ENCODE results near the gene IL7R.

IL7R gene

DNA sequence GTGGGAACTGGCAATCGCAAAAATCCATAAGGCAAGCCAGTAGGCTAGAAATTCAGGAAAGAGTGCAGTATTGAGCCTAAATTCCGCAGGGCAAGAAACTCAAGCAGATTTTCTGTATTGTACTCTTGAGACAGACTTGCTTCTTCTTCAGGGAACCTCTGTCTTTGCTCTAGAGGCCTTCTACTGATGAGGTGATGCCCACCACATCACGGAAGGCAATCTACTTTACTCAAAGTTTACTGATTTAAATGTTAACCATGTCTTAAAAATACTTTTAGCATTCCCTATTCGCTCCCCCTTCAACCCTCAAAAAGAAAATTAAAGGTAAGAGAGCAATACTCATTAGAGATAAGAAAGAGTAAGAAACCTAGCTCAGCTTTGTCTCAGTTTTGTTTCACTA, 11.3 kb downstream of the IL7R start:
- TF ChIP-seq CREB1 (IDR thresholded peaks at IDR 0.05; ENCODE audit: low read depth): no peak
- TF ChIP-seq CEBPB (IDR thresholded peaks at IDR 0.05): no peak
- TF ChIP-seq TEAD4 (IDR thresholded peaks at IDR 0.05): no peak
- TF ChIP-seq TCF12 (IDR thresholded peaks at IDR 0.05; ENCODE audit: low read depth): no peak
- TF ChIP-seq, protein P1, sequence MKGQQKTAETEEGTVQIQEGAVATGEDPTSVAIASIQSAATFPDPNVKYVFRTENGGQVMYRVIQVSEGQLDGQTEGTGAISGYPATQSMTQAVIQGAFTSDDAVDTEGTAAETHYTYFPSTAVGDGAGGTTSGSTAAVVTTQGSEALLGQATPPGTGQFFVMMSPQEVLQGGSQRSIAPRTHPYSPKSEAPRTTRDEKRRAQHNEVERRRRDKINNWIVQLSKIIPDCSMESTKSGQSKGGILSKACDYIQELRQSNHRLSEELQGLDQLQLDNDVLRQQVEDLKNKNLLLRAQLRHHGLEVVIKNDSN (IDR thresholded peaks at IDR 0.05): no peak
- no peak for TF ChIP-seq ZBTB7A (IDR thresholded peaks at IDR 0.05; ENCODE audit: low read depth)
- TF ChIP-seq EGR1 (IDR thresholded peaks at IDR 0.05): no peak
- no peak for TF ChIP-seq RAD21 (IDR thresholded peaks at IDR 0.05; ENCODE audit: low read depth)
- TF ChIP-seq REST (IDR thresholded peaks at IDR 0.05; ENCODE audit: low read depth): no peak
- TF ChIP-seq TAF1 (IDR thresholded peaks at IDR 0.05; ENCODE audit: low read depth): no peak
- no peak for TF ChIP-seq EP300 (IDR thresholded peaks at IDR 0.05; ENCODE audit: borderline replicate concordance)
- no peak for TF ChIP-seq YY1 (IDR thresholded peaks at IDR 0.05; ENCODE audit: low read depth)
- TF ChIP-seq, protein P2, sequence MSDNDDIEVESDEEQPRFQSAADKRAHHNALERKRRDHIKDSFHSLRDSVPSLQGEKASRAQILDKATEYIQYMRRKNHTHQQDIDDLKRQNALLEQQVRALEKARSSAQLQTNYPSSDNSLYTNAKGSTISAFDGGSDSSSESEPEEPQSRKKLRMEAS (IDR thresholded peaks at IDR 0.05): no peak
- TF ChIP-seq FOXM1 (IDR thresholded peaks at IDR 0.05; ENCODE audit: borderline replicate concordance, low read depth): no peak
- no peak for TF ChIP-seq NFIC (IDR thresholded peaks at IDR 0.05)

GRCh38 chr5:35869685-35870277, 13.1 kb downstream of the IL7R start:
- TF ChIP-seq, protein P1 (IDR thresholded peaks at IDR 0.05): no peak
- no peak for TF ChIP-seq CEBPB (IDR thresholded peaks at IDR 0.05)
- TF ChIP-seq REST (IDR thresholded peaks at IDR 0.05; ENCODE audit: low read depth): no peak
- TF ChIP-seq, protein P2 (IDR thresholded peaks at IDR 0.05): no peak
- no peak for TF ChIP-seq TAF1 (IDR thresholded peaks at IDR 0.05; ENCODE audit: low read depth)
- no peak for TF ChIP-seq EGR1 (IDR thresholded peaks at IDR 0.05)
- TF ChIP-seq ZBTB7A (IDR thresholded peaks at IDR 0.05; ENCODE audit: low read depth): no peak
- no peak for TF ChIP-seq EP300 (IDR thresholded peaks at IDR 0.05; ENCODE audit: borderline replicate concordance)
- TF ChIP-seq RAD21 (IDR thresholded peaks at IDR 0.05; ENCODE audit: low read depth): no peak

- TF ChIP-seq REST (IDR thresholded peaks at IDR 0.05; ENCODE audit: low read depth) (no peak), YY1 (IDR thresholded peaks at IDR 0.05; ENCODE audit: low read depth) (no peak), TCF12 (IDR thresholded peaks at IDR 0.05; ENCODE audit: low read depth) (no peak), FOXM1 (IDR thresholded peaks at IDR 0.05; ENCODE audit: borderline replicate concordance, low read depth) (no peak), CEBPB (IDR thresholded peaks at IDR 0.05) (no peak)
- TF ChIP-seq, protein P2 (IDR thresholded peaks at IDR 0.05): no peak
These were observed 13.9 kb downstream of the IL7R start for GRCh38 chr5:35870605-35871004.

- TF ChIP-seq, protein P2 (IDR thresholded peaks at IDR 0.05): no peak
- TF ChIP-seq FOXM1 (IDR thresholded peaks at IDR 0.05; ENCODE audit: borderline replicate concordance, low read depth): no peak
- TF ChIP-seq ZBTB7A (IDR thresholded peaks at IDR 0.05; ENCODE audit: low read depth): no peak
- TF ChIP-seq, protein P1 (IDR thresholded peaks at IDR 0.05): no peak
- no peak for TF ChIP-seq RAD21 (IDR thresholded peaks at IDR 0.05; ENCODE audit: low read depth)
- TF ChIP-seq CREB1 (IDR thresholded peaks at IDR 0.05; ENCODE audit: low read depth): no peak
- no peak for TF ChIP-seq TEAD4 (IDR thresholded peaks at IDR 0.05)
- TF ChIP-seq EP300 (IDR thresholded peaks at IDR 0.05; ENCODE audit: borderline replicate concordance): no peak
These were observed 19.8 kb downstream of the IL7R start for GRCh38 chr5:35876454-35876853.

All from Ishikawa (cell line).